Measurements from ENCODE around the gene MTX3. TPM values are rescaled to one million over a fixed set of nuclear protein-coding genes. Genes with fewer than 3 reads are reported as not detected.

MTX3 gene
- total RNA-seq (2014; rRNA removed; shearing (Covaris generic)) = 8.3 and 10.5 TPM in 2 replicates
- 12.6 and 14.4 TPM in 2 replicates for polyA plus RNA-seq (2015; cell fraction: cytosol; rRNA removed)
- polyA plus RNA-seq (2015; cell fraction: nucleus; rRNA removed) = 34.5 and 37.4 TPM in 2 replicates

- peak; percentile 91 for DNase-seq (ENCODE audit: low read depth)
Observed at GRCh38 chr5:79990598-79991507, at the start of gene MTX3. Gene MTX3 (minus strand): TSS chr5:79991262. CDS start chr5:79991238, 24 bp downstream.

GRCh38 chr5:80039650-80040049 lies 48.6 kb upstream of the MTX3 start:
- no peak for DNase-seq (ENCODE audit: low read depth)

- DNase-seq (ENCODE audit: low read depth) = no peak
Observed at GRCh38 chr5:80037366-80037765, 46.3 kb upstream of the MTX3 start.

GRCh38 chr5:80036615-80037014 lies 45.6 kb upstream of the MTX3 start:
- DNase-seq (ENCODE audit: low read depth) = no peak

GRCh38 chr5:80035839-80036238 lies 44.8 kb upstream of the MTX3 start:
- DNase-seq (ENCODE audit: low read depth) = no peak

GRCh38 chr5:80034962-80035821 lies 44.1 kb upstream of the MTX3 start, which contains the start of gene THBS4:
Gene THBS4 (plus strand): TSS chr5:80035348. CDS start chr5:80035538, 190 bp downstream.
- DNase-seq (ENCODE audit: low read depth) = no peak

- DNase-seq (ENCODE audit: low read depth) = no peak
Observed at GRCh38 chr5:80034559-80034958, 43.5 kb upstream of the MTX3 start.

- DNase-seq (ENCODE audit: low read depth) = peak; percentile 17
Observed at GRCh38 chr5:80033513-80033912, 42.5 kb upstream of the MTX3 start.

GRCh38 chr5:80031109-80031508 lies 40.0 kb upstream of the MTX3 start:
- no peak for DNase-seq (ENCODE audit: low read depth)

GRCh38 chr5:80026841-80027240 lies 35.8 kb upstream of the MTX3 start:
- DNase-seq (ENCODE audit: low read depth) = no peak

GRCh38 chr5:80025069-80025468 lies 34.0 kb upstream of the MTX3 start:
- no peak for DNase-seq (ENCODE audit: low read depth)

- DNase-seq (ENCODE audit: low read depth) = no peak
Observed at GRCh38 chr5:80010754-80011392, 19.8 kb upstream of the MTX3 start.

- no peak for DNase-seq (ENCODE audit: low read depth)
Observed at GRCh38 chr5:80008995-80009765, 18.1 kb upstream of the MTX3 start.

GRCh38 chr5:80002677-80003076 lies 11.6 kb upstream of the MTX3 start:
- DNase-seq (ENCODE audit: low read depth) = no peak

GRCh38 chr5:79999722-80000121 lies 8.7 kb upstream of the MTX3 start:
- DNase-seq (ENCODE audit: low read depth) = no peak

- no peak for DNase-seq (ENCODE audit: low read depth)
Observed at GRCh38 chr5:79992891-79993657, 2.0 kb upstream of the MTX3 start.

GRCh38 chr5:79990205-79990597 lies 861 bp downstream of the MTX3 start:
- peak; percentile 4 for DNase-seq (ENCODE audit: low read depth)

GRCh38 chr5:79986260-79986659 lies 4.8 kb downstream of the MTX3 start:
- no peak for DNase-seq (ENCODE audit: low read depth)

- DNase-seq (ENCODE audit: low read depth) = no peak
Observed at GRCh38 chr5:79985288-79985687, 5.8 kb downstream of the MTX3 start.

- DNase-seq (ENCODE audit: low read depth) = no peak
Observed at GRCh38 chr5:79984363-79984762, 6.7 kb downstream of the MTX3 start.
